Stimulated activated CD8-positive, alpha-beta memory T cell treated with anti-CD3 and anti-CD28 coated beads, Interleukin-4, amount 100 ng/mL, for 24 hours (primary cell): Measurements from ENCODE around the gene TTC34.
A peak's percentile ranks its signal among the peaks of the same experiment; 100 is the strongest.

ENCODE experiments used
- DNase-seq: peaks from one replicate; pipeline ENCODE4 v3.0.0-alpha.2; 2020; ENCODE audit warnings: low read depth

TTC34 gene

GRCh38 chr1:2588661-2589430, 212.6 kb downstream of the TTC34 start:
- DNase-seq, result no peak

DNA sequence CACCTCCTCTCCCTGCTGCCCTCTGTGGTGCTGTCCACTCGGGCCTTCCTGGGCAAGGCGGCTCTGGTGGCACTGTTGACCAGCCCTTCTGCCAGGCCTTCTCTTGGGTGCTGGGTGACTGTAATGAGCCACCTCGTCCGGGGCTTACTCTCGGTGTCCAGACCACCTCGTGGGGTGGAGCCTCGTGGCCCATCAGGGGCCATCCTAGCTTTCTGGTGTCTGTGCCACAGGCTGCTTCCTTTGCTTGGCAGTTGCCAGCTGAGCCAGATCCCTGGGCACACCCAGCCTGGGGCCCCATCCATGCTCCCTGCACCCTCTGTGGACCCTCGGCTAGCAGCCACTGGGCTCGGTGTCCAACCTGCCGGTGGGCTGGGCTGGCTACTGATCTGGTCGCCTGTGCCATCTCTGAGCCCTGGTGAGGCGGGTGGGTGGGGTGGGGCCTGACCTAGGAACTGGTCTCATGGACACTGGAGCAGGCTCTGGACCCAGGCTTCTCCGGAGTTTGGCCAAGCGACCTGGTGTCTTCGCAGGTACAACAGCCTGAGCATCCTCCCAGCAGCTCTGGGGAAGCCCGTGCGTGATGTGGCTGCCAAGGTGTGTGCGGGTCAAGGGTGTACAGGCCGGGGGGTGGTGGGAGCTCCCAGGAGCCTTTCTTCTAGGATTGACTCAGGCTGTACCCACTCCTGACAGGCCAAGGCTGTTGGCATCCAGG, 213.5 kb downstream of the TTC34 start:
- DNase-seq, result no peak

GRCh38 chr1:2587071-2587859, 214.2 kb downstream of the TTC34 start:
- DNase-seq, result no peak

GRCh38 chr1:2586154-2587070, 215.1 kb downstream of the TTC34 start, which contains the start of gene PRXL2B:
Gene PRXL2B, plus strand, starts transcription at chr1:2586777. Its CDS starts 109 bp downstream, at chr1:2586886.
- DNase-seq, result peak; percentile 97
